ENCODE results near the gene PGM2.

The PGM2 gene

DNA sequence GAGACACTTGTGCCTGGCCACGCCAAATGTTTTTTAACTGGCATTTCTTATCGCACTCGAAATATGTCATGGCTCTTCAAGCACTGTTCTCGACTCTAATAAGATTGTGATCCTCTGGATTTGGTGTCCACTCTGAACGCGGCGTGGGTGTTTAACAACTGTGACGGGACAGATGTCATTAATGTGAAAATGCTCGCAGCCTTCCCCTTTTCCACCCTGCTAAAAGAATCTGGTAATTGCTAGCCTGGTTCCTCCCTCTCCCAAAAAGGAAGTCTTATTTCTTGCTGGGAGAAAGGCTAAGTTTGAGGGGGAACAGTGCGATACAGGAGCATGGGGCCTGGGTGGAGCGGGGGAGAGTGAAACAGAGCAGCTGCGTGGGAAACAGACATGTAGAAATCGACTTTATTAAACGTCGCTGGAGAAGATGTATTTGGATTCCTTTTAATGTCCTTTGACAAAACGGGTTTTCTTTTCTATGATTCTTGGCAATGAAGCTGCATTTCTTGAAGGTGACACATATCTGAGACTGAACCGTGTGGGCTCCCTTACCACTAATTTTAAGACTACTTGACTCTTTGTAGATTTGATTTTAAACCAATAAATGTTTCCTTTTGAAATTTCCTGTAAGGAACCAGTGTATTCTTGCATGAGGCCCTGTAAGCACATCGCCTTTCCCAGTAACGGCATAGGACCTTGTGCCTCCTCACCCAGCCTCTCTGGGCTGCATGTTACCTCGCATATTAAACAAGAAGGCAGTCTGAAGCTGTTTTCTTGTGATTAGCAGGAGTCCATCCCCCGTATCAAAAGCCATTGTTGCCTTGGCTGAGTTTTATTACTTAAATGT, 82.2 kb downstream of the PGM2 start:
- peaks cover 4% of the 10 kb centered on the region; the same call in 1 of the 2 replicates for H4K20me1 ChIP-seq (ENCODE audit: insufficient read depth, low read length)
- no peak overlapping the region for H3K4me3 ChIP-seq (ENCODE audit: low read depth in 1 of 2, low read length in 2 of 2)
- DNase-seq = no peak
- H3K9ac ChIP-seq (ENCODE audit: low read depth, low read length) = no peak overlapping the region
- TF ChIP-seq CTCF (IDR thresholded peaks at IDR 0.05; ENCODE audit: borderline replicate concordance, extremely low read depth, low read length, poor library complexity, severe bottlenecking) (no peak), EZH2 (IDR thresholded peaks at IDR 0.05; ENCODE audit: borderline replicate concordance, low read depth, low read length, severe bottlenecking) (no peak)
- H3K79me2 ChIP-seq (ENCODE audit: insufficient read depth, low read length) = peaks cover 10% of the 10 kb centered on the region; the same call in 1 of the 2 replicates
- no peaks in the 10 kb centered on the region for H3K4me1 ChIP-seq (ENCODE audit: insufficient read depth, low read length)
- ATAC-seq (ENCODE audit: insufficient read depth, low read depth) = no peak
- no peaks in the 10 kb centered on the region for H3K9me3 ChIP-seq (ENCODE audit: insufficient read depth, low read length, severe bottlenecking)
- no peak overlapping the region for H2AFZ ChIP-seq (ENCODE audit: low read depth, low read length)
- peaks cover 12% of the 10 kb centered on the region for H3K36me3 ChIP-seq (ENCODE audit: insufficient read depth, low read length)
- no peak overlapping the region for H3K27ac ChIP-seq (ENCODE audit: low read length)
- no peak overlapping the region for H3K4me2 ChIP-seq (ENCODE audit: insufficient read depth, low read length)
- no peaks in the 10 kb centered on the region for H3K27me3 ChIP-seq (ENCODE audit: insufficient read depth, low read length, poor library complexity)

GRCh38 chr4:37909332-37910090, 83.0 kb downstream of the PGM2 start:
- Histone ChIP-seq H3K4me3 (ENCODE audit: low read depth in 1 of 2, low read length in 2 of 2) (no peak overlapping the region), H4K20me1 (ENCODE audit: insufficient read depth, low read length) (peaks cover 4% of the 10 kb centered on the region; the same call in 1 of the 2 replicates), H3K4me2 (ENCODE audit: insufficient read depth, low read length) (no peak overlapping the region), H3K4me1 (ENCODE audit: insufficient read depth, low read length) (no peaks in the 10 kb centered on the region), H3K79me2 (ENCODE audit: insufficient read depth, low read length) (peaks cover 8% of the 10 kb centered on the region; the same call in 1 of the 2 replicates), H2AFZ (ENCODE audit: low read depth, low read length) (no peak overlapping the region), H3K9ac (ENCODE audit: low read depth, low read length) (no peak overlapping the region), H3K27me3 (ENCODE audit: insufficient read depth, low read length, poor library complexity) (no peaks in the 10 kb centered on the region), H3K27ac (ENCODE audit: low read length) (no peak overlapping the region), H3K36me3 (ENCODE audit: insufficient read depth, low read length) (peaks cover 5% of the 10 kb centered on the region; the same call in 1 of the 2 replicates), H3K9me3 (ENCODE audit: insufficient read depth, low read length, severe bottlenecking) (no peaks in the 10 kb centered on the region)
- no peak for ATAC-seq (ENCODE audit: insufficient read depth, low read depth)
- TF ChIP-seq CTCF (IDR thresholded peaks at IDR 0.05; ENCODE audit: borderline replicate concordance, extremely low read depth, low read length, poor library complexity, severe bottlenecking) (no peak), EZH2 (IDR thresholded peaks at IDR 0.05; ENCODE audit: borderline replicate concordance, low read depth, low read length, severe bottlenecking) (no peak)
- DNase-seq = no peak

GRCh38 chr4:37910091-37910486, 83.6 kb downstream of the PGM2 start:
- no peak for ATAC-seq (ENCODE audit: insufficient read depth, low read depth)
- TF ChIP-seq CTCF (IDR thresholded peaks at IDR 0.05; ENCODE audit: borderline replicate concordance, extremely low read depth, low read length, poor library complexity, severe bottlenecking) (no peak), EZH2 (IDR thresholded peaks at IDR 0.05; ENCODE audit: borderline replicate concordance, low read depth, low read length, severe bottlenecking) (no peak)
- no peak overlapping the region for H2AFZ ChIP-seq (ENCODE audit: low read depth, low read length)

More at GRCh38 chr4:37910091-37910486, 83.6 kb downstream of the PGM2 start:
- Histone ChIP-seq H3K4me2 (ENCODE audit: insufficient read depth, low read length) (no peak overlapping the region), H3K36me3 (ENCODE audit: insufficient read depth, low read length) (no peaks in the 10 kb centered on the region), H3K9ac (ENCODE audit: low read depth, low read length) (no peak overlapping the region), H3K4me1 (ENCODE audit: insufficient read depth, low read length) (no peaks in the 10 kb centered on the region), H3K9me3 (ENCODE audit: insufficient read depth, low read length, severe bottlenecking) (no peaks in the 10 kb centered on the region), H3K27me3 (ENCODE audit: insufficient read depth, low read length, poor library complexity) (no peaks in the 10 kb centered on the region), H3K27ac (ENCODE audit: low read length) (no peak overlapping the region), H4K20me1 (ENCODE audit: insufficient read depth, low read length) (peaks cover 4% of the 10 kb centered on the region; the same call in 1 of the 2 replicates), H3K79me2 (ENCODE audit: insufficient read depth, low read length) (peaks cover 8% of the 10 kb centered on the region; the same call in 1 of the 2 replicates), H3K4me3 (ENCODE audit: low read depth in 1 of 2, low read length in 2 of 2) (no peak overlapping the region)
- DNase-seq = no peak
